ENCODE results near the gene HDAC4. TPM values are rescaled to one million over a fixed set of nuclear protein-coding genes. Genes with fewer than 3 reads are reported as not detected.

The HDAC4 gene
- total and polyA plus RNA-seq, 3 donors from 2014 or later, result 29.0 to 67.5 (median 58.7) TPM

- no peak for DNase-seq
- Histone ChIP-seq H3K36me3 (ENCODE audit: low read depth, missing control alignments) (no peaks in the 10 kb centered on the region), H3K4me1 (peaks cover 26% of the 10 kb centered on the region), H3K27ac (no peak overlapping the region), H3K9me3 (no peaks in the 10 kb centered on the region), H3K4me3 (no peak overlapping the region), H3K27me3 (no peaks in the 10 kb centered on the region)
- TF ChIP-seq POLR2A (IDR thresholded peaks at IDR 0.05), result no peak
- TF ChIP-seq, protein P1, sequence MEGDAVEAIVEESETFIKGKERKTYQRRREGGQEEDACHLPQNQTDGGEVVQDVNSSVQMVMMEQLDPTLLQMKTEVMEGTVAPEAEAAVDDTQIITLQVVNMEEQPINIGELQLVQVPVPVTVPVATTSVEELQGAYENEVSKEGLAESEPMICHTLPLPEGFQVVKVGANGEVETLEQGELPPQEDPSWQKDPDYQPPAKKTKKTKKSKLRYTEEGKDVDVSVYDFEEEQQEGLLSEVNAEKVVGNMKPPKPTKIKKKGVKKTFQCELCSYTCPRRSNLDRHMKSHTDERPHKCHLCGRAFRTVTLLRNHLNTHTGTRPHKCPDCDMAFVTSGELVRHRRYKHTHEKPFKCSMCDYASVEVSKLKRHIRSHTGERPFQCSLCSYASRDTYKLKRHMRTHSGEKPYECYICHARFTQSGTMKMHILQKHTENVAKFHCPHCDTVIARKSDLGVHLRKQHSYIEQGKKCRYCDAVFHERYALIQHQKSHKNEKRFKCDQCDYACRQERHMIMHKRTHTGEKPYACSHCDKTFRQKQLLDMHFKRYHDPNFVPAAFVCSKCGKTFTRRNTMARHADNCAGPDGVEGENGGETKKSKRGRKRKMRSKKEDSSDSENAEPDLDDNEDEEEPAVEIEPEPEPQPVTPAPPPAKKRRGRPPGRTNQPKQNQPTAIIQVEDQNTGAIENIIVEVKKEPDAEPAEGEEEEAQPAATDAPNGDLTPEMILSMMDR (IDR thresholded peaks at IDR 0.05), result no peak
- 73 to 84% methylated on average over 6 of the region's 6 CpGs for WGBS, 2 donors
- intact Hi-C loops (cut with DNase I; ENCODE audit: low total_unique reads), result no loop called here
Observed at GRCh38 chr2:239108459-239108858, 292.4 kb downstream of the HDAC4 start.

DNA sequence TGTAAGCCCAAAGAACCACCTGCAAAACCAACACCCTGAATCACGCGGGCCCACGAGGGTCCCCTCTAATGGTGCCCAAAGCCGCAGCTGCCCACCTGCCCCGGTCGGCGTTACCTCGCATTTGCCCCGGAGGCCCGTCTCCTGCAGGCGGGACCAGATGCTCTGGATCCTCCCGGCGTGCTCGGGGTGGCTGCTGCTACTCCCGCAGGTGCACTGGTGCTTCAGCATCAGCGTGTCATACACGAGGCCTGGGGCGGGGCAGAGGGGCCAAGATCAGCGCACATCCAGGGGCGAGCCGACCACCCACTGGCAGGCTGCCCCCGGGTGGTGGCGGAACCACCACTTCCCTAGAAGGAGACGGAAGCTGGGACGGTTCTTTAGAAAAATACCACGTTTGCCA, 292.9 kb downstream of the HDAC4 start:
- H3K9me3 ChIP-seq, result no peaks in the 10 kb centered on the region
- H3K27ac ChIP-seq, result no peak overlapping the region
- peaks cover 21% of the 10 kb centered on the region for H3K4me1 ChIP-seq
- 87 to 96% methylated on average over 5 to 26 of the region's 26 CpGs for WGBS, 2 donors
- DNase-seq, result no peak
- intact Hi-C loops (cut with DNase I; ENCODE audit: low total_unique reads), result no loop called here
- no peaks in the 10 kb centered on the region for H3K27me3 ChIP-seq
- no peaks in the 10 kb centered on the region for H3K36me3 ChIP-seq (ENCODE audit: low read depth, missing control alignments)
- H3K4me3 ChIP-seq, result no peak overlapping the region
- no peak for TF ChIP-seq POLR2A (IDR thresholded peaks at IDR 0.05)
- TF ChIP-seq, protein P1 (IDR thresholded peaks at IDR 0.05), result no peak

- 66 to 95% methylated on average over 7 to 9 of the region's 9 CpGs for WGBS, 2 donors
- H3K4me3 ChIP-seq, result no peak overlapping the region
- H3K4me1 ChIP-seq, result peaks cover 13% of the 10 kb centered on the region
- DNase-seq, result no peak
- H3K9me3 ChIP-seq, result no peaks in the 10 kb centered on the region
- intact Hi-C loops (cut with DNase I; ENCODE audit: low total_unique reads), result no loop called here
- H3K27me3 ChIP-seq, result no peaks in the 10 kb centered on the region
- TF ChIP-seq, protein P1 (IDR thresholded peaks at IDR 0.05), result no peak
- TF ChIP-seq POLR2A (IDR thresholded peaks at IDR 0.05), result no peak
- H3K36me3 ChIP-seq (ENCODE audit: low read depth, missing control alignments), result no peaks in the 10 kb centered on the region
- H3K27ac ChIP-seq, result no peak overlapping the region
Observed at GRCh38 chr2:239106966-239107365, 293.9 kb downstream of the HDAC4 start.

GRCh38 chr2:239106314-239106908, 294.4 kb downstream of the HDAC4 start:
- intact Hi-C loops (cut with DNase I; ENCODE audit: low total_unique reads), result no loop called here
- 52 to 82% methylated on average over 9 to 11 of the region's 11 CpGs for WGBS, 2 donors
- Histone ChIP-seq H3K4me3 (no peak overlapping the region), H3K27me3 (no peaks in the 10 kb centered on the region), H3K9me3 (no peaks in the 10 kb centered on the region), H3K36me3 (ENCODE audit: low read depth, missing control alignments) (no peaks in the 10 kb centered on the region), H3K4me1 (peaks cover 9% of the 10 kb centered on the region), H3K27ac (no peak overlapping the region)
- DNase-seq, result peak; percentile 84
- TF ChIP-seq POLR2A (IDR thresholded peaks at IDR 0.05), result no peak
- TF ChIP-seq, protein P1 (IDR thresholded peaks at IDR 0.05), result peak; percentile 35 to 52 (median 45)

DNA sequence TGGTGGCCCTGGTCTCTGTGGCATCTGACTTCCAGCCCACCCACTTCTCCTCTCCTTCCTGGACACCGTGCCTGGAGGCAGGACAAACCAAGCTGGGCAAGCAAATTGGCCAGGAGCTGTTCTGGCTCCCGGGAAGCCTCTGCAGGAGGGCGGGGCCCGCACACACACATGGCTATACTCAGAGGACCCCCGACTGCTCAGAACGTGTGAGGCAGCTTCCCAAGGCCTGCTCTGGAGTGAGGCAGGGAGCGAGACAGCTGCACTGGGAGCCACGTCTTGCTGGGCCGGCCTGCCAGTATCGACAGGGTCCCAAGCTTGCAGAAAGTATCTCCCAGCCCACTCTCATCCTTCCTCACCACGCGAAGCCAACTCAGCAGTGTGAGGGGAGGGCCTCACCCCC, 295.6 kb downstream of the HDAC4 start:
- 76 to 79% methylated on average over 5 to 12 of the region's 12 CpGs for WGBS, 2 donors
- Histone ChIP-seq H3K36me3 (ENCODE audit: low read depth, missing control alignments) (no peaks in the 10 kb centered on the region), H3K27ac (no peak overlapping the region), H3K4me1 (no peaks in the 10 kb centered on the region), H3K9me3 (no peaks in the 10 kb centered on the region), H3K4me3 (no peak overlapping the region), H3K27me3 (no peaks in the 10 kb centered on the region)
- TF ChIP-seq, protein P1 (IDR thresholded peaks at IDR 0.05), result no peak
- TF ChIP-seq POLR2A (IDR thresholded peaks at IDR 0.05), result no peak
- intact Hi-C loops (cut with DNase I; ENCODE audit: low total_unique reads), result no loop called here
- DNase-seq, result no peak

Data from testis (tissue), 3 donors.